HCT116 (cell line): ENCODE measurements around the gene ACTN2. TPM values are rescaled to one million over a fixed set of nuclear protein-coding genes. Genes with fewer than 3 reads are reported as not detected.

Experiments used
- ATAC-seq: fragments of 200-7000 bp; cut with Tn5 transposase; 2 replicates; pipeline ENCODE4 v1.9.1; 2020; ENCODE audit warnings: mild to moderate bottlenecking, moderate library complexity
- BruUV-seq: library from RNA; stranded (reverse); fragments of 400-500 nt; replicated peaks from 2 replicates; lab custom pipeline; 2021; lab: Mats Ljungman, UMichigan
- CTCF ChIA-PET: fragments of 300-600 bp; sonication (Branson Sonifier 250); formaldehyde crosslinking; loops from one replicate; lab custom pipeline; 2021; ENCODE audit warnings: antibody characterized with exemption; lab: Charles Lee
- POLR2A ChIA-PET: fragments of 300-600, 350-600 bp; sonication (Branson Sonifier 250); formaldehyde crosslinking; loops from one replicate; lab custom pipeline; 2021; ENCODE audit warnings: antibody characterized with exemption; lab: Charles Lee
- RAD21 ChIA-PET, 2 experiments: fragments of 300-600 bp; sonication (Branson Sonifier 250); formaldehyde crosslinking; loops; one replicate each; lab custom pipeline; 2023; ENCODE audit warnings: low total read pairs in 2 of 2; ENCODE audit not compliant: uncharacterized antibody in 2 of 2, unreplicated experiment in 2 of 2, low non-redundant PET in 1 of 2; lab: Charles Lee
- DNase-seq: peaks from one replicate; pipeline ENCODE4 v3.0.0-alpha.2; 2010; ENCODE audit warnings: low read depth, low spot score
- H2AFZ ChIP-seq: fragments of 200-600 bp; shearing (Covaris generic), sonication (generic); 2 replicates; pipeline ENCODE4 v1.6.1; 2017; ENCODE audit warnings: low read depth, mixed run types, mixed read lengths, antibody characterized with exemption, low read length; ENCODE audit not compliant: poor library complexity, severe bottlenecking
- H3K27ac ChIP-seq: 2 replicates; pipeline ENCODE4 v1.5.1; 2012; ENCODE audit warnings: low read depth, low read length
- H3K27me3 ChIP-seq: fragments of 200-600 bp; sonication (generic); 2 replicates; pipeline ENCODE4 v1.6.1; 2016; ENCODE audit warnings: mixed run types, low read length, mixed read lengths; ENCODE audit not compliant: insufficient read depth
- H3K36me3 ChIP-seq, 2 experiments: fragments of 200-500 bp in 1 of 2; fragments of 200-600 bp in 1 of 2; sonication (Bioruptor generic) in 1 of 2; sonication (generic) in 1 of 2; 2 replicates each; pipeline versions ENCODE4 v1.5.1 to v1.6.1; 2014 to 2016; ENCODE audit warnings: low read length in 2 of 2, inconsistent platforms in 1 of 2, mixed read lengths in 1 of 2, mixed run types in 1 of 2; ENCODE audit not compliant: insufficient read depth in 2 of 2, control insufficient read depth in 1 of 2
- H3K4me1 ChIP-seq, 2 experiments: fragments of 200-600 bp in 1 of 2; sonication (generic) in 1 of 2; 2 replicates each; pipeline versions ENCODE4 v1.5.1 to v1.6.1; 2012 to 2017; ENCODE audit warnings: low read length in 2 of 2, inconsistent platforms in 1 of 2, mild to moderate bottlenecking in 1 of 2, mixed read lengths in 1 of 2, mixed run types in 1 of 2, moderate library complexity in 1 of 2; ENCODE audit not compliant: insufficient read depth in 2 of 2, control insufficient read depth in 1 of 2
- H3K4me2 ChIP-seq: fragments of 200-600 bp; sonication (generic); 2 replicates; pipeline ENCODE4 v1.6.1; 2017; ENCODE audit warnings: mixed run types, low read length, mixed read lengths
- H3K4me3 ChIP-seq, 2 experiments: fragments of 200-600 bp in 1 of 2; sonication (generic) in 1 of 2; replicated peaks in 1 of 2; 2 replicates each; pipeline ENCODE4 v1.5.1; 2011 to 2016; ENCODE audit warnings: low read length in 2 of 2, control low read depth in 1 of 2, low read depth in 1 of 2, mild to moderate bottlenecking in 1 of 2, mixed read lengths in 1 of 2, mixed run types in 1 of 2
- H3K79me2 ChIP-seq: fragments of 200-600 bp; sonication (generic); 2 replicates; pipeline ENCODE4 v1.6.1; 2017; ENCODE audit warnings: mild to moderate bottlenecking, mixed run types, low read length, moderate library complexity, mixed read lengths; ENCODE audit not compliant: insufficient read depth
- H3K9ac ChIP-seq: fragments of 200-600 bp; sonication (generic); 2 replicates; pipeline ENCODE4 v1.6.1; 2016; ENCODE audit warnings: low read length, mixed read lengths
- H3K9me2 ChIP-seq: fragments of 200-600 bp; sonication (generic), shearing (Covaris generic); 2 replicates; pipeline ENCODE4 v1.6.1; 2017; ENCODE audit warnings: mixed run types, mild to moderate bottlenecking, moderate library complexity; ENCODE audit not compliant: insufficient read depth
- H3K9me3 ChIP-seq, 2 experiments: fragments of 200-500 bp in 1 of 2; fragments of 200-600 bp in 1 of 2; sonication (Bioruptor generic) in 1 of 2; sonication (generic) in 1 of 2; 2 replicates each; pipeline ENCODE4 v1.6.1; 2014 to 2017; ENCODE audit warnings: low read length in 2 of 2, mixed read lengths in 2 of 2, inconsistent platforms in 1 of 2, low read depth in 1 of 2, mild to moderate bottlenecking in 1 of 2, mixed run types in 1 of 2, moderate library complexity in 1 of 2; ENCODE audit not compliant: control insufficient read depth in 1 of 2, insufficient read depth in 1 of 2
- H4K20me1 ChIP-seq: fragments of 200-600 bp; sonication (generic), shearing (Covaris generic); 2 replicates; pipeline ENCODE4 v1.6.1; 2017; ENCODE audit warnings: mixed run types, mild to moderate bottlenecking, moderate library complexity; ENCODE audit not compliant: insufficient read depth
- ATF3 ChIP-seq: IDR thresholded peaks from 2 replicates; pipeline ENCODE4 v1.6.1; 2012
- CBX3 ChIP-seq: IDR thresholded peaks from 2 replicates; pipeline ENCODE4 v1.6.1; 2012; ENCODE audit warnings: low read depth
- CEBPB ChIP-seq: IDR thresholded peaks from 2 replicates; pipeline ENCODE4 v1.6.1; 2012; ENCODE audit warnings: low read depth
- EGR1 ChIP-seq: IDR thresholded peaks from 2 replicates; pipeline ENCODE4 v1.6.1; 2012; ENCODE audit warnings: low read depth
- ELF1 ChIP-seq: IDR thresholded peaks from 2 replicates; pipeline ENCODE4 v1.6.1; 2012; ENCODE audit warnings: low read depth, borderline replicate concordance
- EZH2 ChIP-seq: fragments of 200-600 bp; sonication (generic); IDR thresholded peaks from 2 replicates; pipeline ENCODE4 v1.6.1; 2017; ENCODE audit warnings: antibody characterized with exemption, mixed run types
- EZH2phosphoT487 ChIP-seq: fragments of 200-600 bp; IDR thresholded peaks from 2 replicates; pipeline ENCODE4 v1.6.1; 2018; ENCODE audit warnings: antibody characterized with exemption, borderline replicate concordance
- FOSL1 ChIP-seq: IDR thresholded peaks from 2 replicates; pipeline ENCODE4 v1.6.1; 2012; ENCODE audit warnings: low read depth
- JUND ChIP-seq: IDR thresholded peaks from 2 replicates; pipeline ENCODE4 v1.6.1; 2012
- MAX ChIP-seq: IDR thresholded peaks from 2 replicates; pipeline ENCODE4 v1.6.1; 2012
- POLR2A ChIP-seq: IDR thresholded peaks from 2 replicates; pipeline ENCODE4 v1.7.0; 2011; ENCODE audit warnings: borderline replicate concordance; ENCODE audit not compliant: insufficient read depth, insufficient read length; ENCODE audit errors: extremely low read depth
- POLR2AphosphoS5 ChIP-seq: IDR thresholded peaks from 2 replicates; pipeline ENCODE4 v1.6.1; 2011; ENCODE audit warnings: mild to moderate bottlenecking, low read depth, low read length, moderate library complexity
- RAD21 ChIP-seq: IDR thresholded peaks from 2 replicates; pipeline ENCODE4 v1.6.1; 2012; ENCODE audit warnings: low read depth, mild to moderate bottlenecking
- SIN3A ChIP-seq: IDR thresholded peaks from 2 replicates; pipeline ENCODE4 v1.6.1; 2012; ENCODE audit warnings: low read depth
- SP1 ChIP-seq: IDR thresholded peaks from 2 replicates; pipeline ENCODE4 v1.6.1; 2012; ENCODE audit warnings: low read depth
- TCF7L2 ChIP-seq: IDR thresholded peaks from 2 replicates; pipeline ENCODE4 v1.7.0; 2011; ENCODE audit warnings: borderline replicate concordance, inconsistent platforms; ENCODE audit not compliant: insufficient read depth, insufficient read length; ENCODE audit errors: extremely low read depth
- YY1 ChIP-seq: IDR thresholded peaks from 2 replicates; pipeline ENCODE4 v1.6.1; 2011; ENCODE audit warnings: low read length, low read depth, moderate library complexity, mild to moderate bottlenecking; ENCODE audit not compliant: insufficient replicate concordance; ENCODE audit errors: extremely low read depth
- ZFX ChIP-seq: fragments of 450-650 bp; IDR thresholded peaks from 2 replicates; pipeline ENCODE4 v1.6.1; 2017
- ZNF274 ChIP-seq: fragments of 200-500 bp; sonication (Bioruptor generic); IDR thresholded peaks from 2 replicates; pipeline ENCODE4 v1.6.1; 2014; ENCODE audit warnings: mild to moderate bottlenecking, low read depth, low read length, inconsistent platforms
- intact Hi-C: fragments of 100-400 bp; cut with micrococcal nuclease; formaldehyde crosslinking; loops from 2 replicates; pipeline ENCODE4 v1.10.0; 2022
- total RNA-seq: library from RNA; stranded (reverse); gene quantifications from one replicate; pipeline ENCODE4 v1.2.1, GENCODE V29; 2021; ENCODE audit not compliant: unreplicated experiment

The ACTN2 gene
- total RNA-seq, 1 experiment from 2014 or later = 0.20 TPM

DNA sequence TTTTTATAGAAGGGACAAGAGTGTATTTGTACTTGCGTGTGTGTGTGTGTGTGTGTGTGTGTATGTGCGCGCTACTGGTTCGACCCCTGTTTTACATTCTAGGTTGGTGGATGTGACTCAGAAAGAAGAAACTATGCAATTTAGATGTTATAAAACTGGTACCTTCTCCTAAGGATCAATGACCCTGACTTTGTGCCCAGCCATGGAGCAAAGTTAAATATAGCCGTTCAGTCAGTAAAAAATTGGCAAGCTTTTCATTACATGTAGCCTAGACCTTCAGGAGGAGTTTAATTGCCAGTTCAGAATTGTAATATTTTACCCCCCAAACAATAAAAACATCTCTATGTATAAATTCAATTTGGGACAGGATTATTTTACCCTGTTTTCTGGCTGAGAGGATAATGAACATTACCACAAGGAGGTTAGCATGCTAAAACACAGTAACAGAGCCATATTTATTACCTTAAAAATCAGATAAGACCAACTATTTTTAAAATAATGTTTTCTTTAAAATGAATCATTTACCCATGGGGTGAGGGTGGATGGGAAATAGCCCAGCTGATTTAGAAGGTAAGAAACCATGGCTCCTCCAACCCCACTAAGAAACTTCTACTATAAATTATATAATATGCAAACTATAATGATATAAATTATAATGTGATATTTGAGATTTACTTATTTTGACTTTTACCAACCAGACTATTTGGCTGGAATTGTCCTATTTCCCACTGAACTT lies 75.3 kb downstream of the ACTN2 start (continued):
- TF ChIP-seq EZH2phosphoT487 (no peak), ATF3 (no peak), CBX3 (no peak), RAD21 (no peak), TCF7L2 (no peak)
- TF ChIP-seq, all 23 proteins: peak for 0

GRCh38 chr1:236762410-236762809 lies 76.1 kb downstream of the ACTN2 start:
- no peak overlapping the region for H2AFZ ChIP-seq
- POLR2A ChIA-PET = no interaction called here
- TF ChIP-seq JUND (no peak), POLR2A (no peak), YY1 (no peak)
- no peaks in the 10 kb centered on the region for H3K36me3 ChIP-seq
- no peaks in the 10 kb centered on the region for H3K9me2 ChIP-seq
- H3K4me1 ChIP-seq = no peaks in the 10 kb centered on the region
- H3K9ac ChIP-seq = no peak overlapping the region
- no peaks in the 10 kb centered on the region for H3K79me2 ChIP-seq
- RAD21 ChIA-PET = no interaction called here
- DNase-seq (no peak), ATAC-seq (no peak)
- CTCF ChIA-PET = no interaction called here
- no peak overlapping the region for H3K27ac ChIP-seq
- no peaks in the 10 kb centered on the region for H4K20me1 ChIP-seq
- no peaks in the 10 kb centered on the region for H3K27me3 ChIP-seq
- no peak overlapping the region for H3K4me3 ChIP-seq
- BruUV-seq = no TSS peak
- no peak overlapping the region for H3K4me2 ChIP-seq
- H3K9me3 ChIP-seq = no peaks in the 10 kb centered on the region
- intact Hi-C loops = no loop called here

GRCh38 chr1:236765831-236766230 lies 79.5 kb downstream of the ACTN2 start:
- RAD21 ChIA-PET = no interaction called here
- TF ChIP-seq SP1 (no peak), FOSL1 (no peak), ELF1 (no peak), YY1 (no peak), TCF7L2 (no peak), CEBPB (no peak), ZNF274 (no peak), MAX (no peak), JUND (no peak), EZH2 (no peak), ATF3 (no peak), ZFX (no peak), EGR1 (no peak), SIN3A (no peak), POLR2AphosphoS5 (no peak)

More at GRCh38 chr1:236765831-236766230, 79.5 kb downstream of the ACTN2 start:
- ChIA-PET CTCF (no interaction called here), POLR2A (no interaction called here)
- H3K9ac ChIP-seq = no peak overlapping the region
- no peaks in the 10 kb centered on the region for H3K79me2 ChIP-seq
- H3K27me3 ChIP-seq = no peaks in the 10 kb centered on the region
- H3K4me2 ChIP-seq = no peak overlapping the region
- DNase-seq (no peak), ATAC-seq (no peak)
- H3K9me2 ChIP-seq = no peaks in the 10 kb centered on the region
- intact Hi-C loops = no loop called here
- no peaks in the 10 kb centered on the region for H3K9me3 ChIP-seq
- no peak overlapping the region for H3K27ac ChIP-seq
- H3K4me3 ChIP-seq = no peak overlapping the region
- H2AFZ ChIP-seq = no peak overlapping the region
- H3K36me3 ChIP-seq = no peaks in the 10 kb centered on the region
- no peaks in the 10 kb centered on the region for H4K20me1 ChIP-seq
- no TSS peak for BruUV-seq
- H3K4me1 ChIP-seq = no peaks in the 10 kb centered on the region
